Occipital lobe (tissue), 2 donors: Measurements from ENCODE around the gene YY1. TPM values are rescaled to one million over a fixed set of nuclear protein-coding genes. Genes with fewer than 3 reads are reported as not detected.
"Not testable (repeated sequence)": the region's sequence is repeated elsewhere in the genome, so short reads cannot be mapped to it uniquely, and the experiment has no call there.

ENCODE experiments used
- DNase-seq: peaks from one replicate; lab custom pipeline; 2025; lab: John Stamatoyannopoulos, UW
- total RNA-seq: library from RNA; depleted of rRNA; stranded (reverse); fragments of >200 nt; gene quantifications from one replicate; pipeline ENCODE4 v1.2.3, GENCODE V29; 2014

Gene YY1
- total RNA-seq, 1 donor from 2014 or later: 60.2 TPM

DNA sequence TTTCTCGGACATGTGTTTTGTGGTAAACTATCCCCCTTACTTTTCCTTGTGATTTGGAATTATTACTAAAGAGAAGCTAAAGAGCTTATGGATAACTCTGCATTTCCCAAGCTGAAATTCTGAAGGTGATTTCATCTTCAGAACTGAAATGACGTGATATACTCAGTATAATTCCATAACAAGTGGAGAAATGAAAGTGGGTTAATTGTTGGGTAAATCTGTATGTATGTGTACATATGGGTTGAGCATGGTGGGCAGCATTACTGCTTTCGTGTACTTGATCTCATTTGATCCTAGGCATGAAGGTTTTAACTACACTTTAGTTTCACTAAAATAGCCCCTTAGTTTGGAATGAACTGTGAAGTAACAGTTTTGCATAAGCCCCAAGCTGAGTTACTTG, 4.1 kb downstream of the YY1 start:
- no peak for DNase-seq

DNA sequence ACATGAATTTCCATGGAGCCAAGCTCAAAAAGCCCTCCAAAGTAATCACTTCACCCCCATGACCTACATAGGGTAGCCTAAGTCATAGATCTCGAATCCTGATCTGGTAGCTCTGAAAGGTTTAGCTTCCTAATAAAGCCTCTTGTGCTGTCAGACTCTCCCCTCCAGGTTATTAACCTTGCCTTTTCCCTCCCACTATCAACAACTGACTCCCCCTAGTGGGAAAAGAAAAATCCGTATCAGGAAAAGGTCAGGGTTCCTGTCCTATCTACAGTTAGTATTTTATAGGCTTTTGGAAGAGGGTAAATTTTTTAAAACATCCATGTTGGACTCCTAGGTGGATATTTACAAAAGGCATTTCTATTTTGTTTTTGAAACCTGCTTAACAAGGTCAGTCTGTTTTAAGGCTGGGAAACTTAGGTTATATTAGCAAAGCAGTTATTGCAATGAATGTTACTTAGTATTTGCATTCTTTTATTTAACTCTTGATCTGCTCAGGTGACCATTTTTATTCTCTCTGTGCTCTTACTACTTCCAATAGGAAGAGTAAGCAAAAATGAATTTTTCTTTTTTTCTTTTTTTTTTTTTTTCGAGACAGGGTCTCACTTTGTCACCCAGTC, 8.0 kb downstream of the YY1 start:
- no peak for DNase-seq

DNA sequence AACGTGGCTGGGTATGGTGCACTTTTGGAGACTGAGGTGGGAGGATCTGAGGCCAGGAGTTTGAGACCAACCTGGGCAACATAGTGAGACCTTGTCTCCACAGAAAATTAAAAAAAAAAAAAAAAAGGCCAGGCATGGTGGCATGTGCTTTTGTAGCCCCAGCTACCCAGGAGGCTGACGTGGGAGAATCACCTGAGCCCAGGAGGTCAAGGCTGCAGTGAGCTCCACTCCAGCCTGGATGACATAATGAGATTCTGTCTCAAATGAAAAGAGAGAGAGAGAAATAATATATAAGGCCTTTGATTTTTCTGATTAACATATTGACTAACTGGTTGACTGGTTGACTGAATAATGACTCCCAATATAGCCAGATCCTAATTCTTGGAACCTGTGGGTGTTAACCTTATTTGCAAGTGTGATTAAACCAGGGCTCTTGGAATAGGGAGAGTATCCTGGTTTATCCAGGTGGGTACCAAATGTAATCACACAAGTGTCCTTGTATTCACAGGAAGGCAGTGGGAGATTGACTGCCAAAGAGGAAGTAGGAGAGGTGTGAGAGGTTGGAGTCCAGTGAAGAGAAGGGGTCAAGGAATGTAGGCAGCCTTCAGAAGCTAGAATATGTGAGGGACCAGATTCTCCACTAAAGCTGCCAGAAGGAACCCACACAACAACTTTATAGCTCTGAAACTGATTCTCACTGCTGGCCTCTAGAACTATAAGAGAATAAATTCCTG, 12.0 kb downstream of the YY1 start:
- no peak for DNase-seq

DNA sequence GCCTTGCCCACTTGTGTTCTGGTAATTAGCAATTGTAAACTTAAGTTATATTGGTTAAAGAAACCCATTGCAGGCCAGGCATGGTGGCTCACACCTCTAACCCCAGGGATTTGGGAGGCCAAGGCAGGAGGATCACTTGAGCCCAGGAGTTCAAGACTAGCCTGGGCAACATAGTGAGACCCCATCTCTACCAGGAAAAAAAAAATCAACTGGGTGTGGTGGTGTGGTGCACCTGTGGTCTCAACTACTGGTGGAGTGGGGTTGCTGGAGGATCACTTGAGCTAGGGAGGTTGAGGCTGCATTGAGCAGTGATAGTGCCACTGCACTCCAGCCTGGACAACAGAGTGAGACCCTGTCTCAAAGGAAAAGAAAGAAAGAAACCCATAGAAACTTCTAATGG, 13.7 kb downstream of the YY1 start:
- no peak for DNase-seq

DNA sequence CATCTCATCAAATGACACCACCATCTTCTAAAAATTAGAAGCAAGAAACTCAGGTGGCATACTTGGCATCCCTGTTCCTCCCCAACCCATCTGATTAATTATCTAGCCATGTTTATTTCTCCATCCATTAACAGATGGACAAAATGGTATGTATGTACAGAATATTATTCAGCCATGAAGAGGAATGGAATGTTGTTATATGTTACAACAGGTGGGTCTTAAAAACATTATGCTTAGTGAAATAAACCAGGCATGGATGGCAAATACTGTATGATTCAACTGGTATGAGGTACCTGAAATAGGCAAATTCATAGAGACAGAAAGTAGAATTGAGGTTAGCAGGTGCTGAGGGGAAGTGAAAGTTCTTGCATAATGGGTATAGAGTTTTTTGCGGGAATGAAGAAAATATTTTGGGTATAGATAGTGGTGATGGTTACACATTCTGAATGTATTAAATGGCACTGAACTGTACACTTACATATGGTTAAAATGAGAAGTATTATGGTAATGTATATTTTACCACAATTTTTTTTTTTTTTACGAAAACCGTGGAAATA, 17.5 kb downstream of the YY1 start:
- DNase-seq: no peak

DNA sequence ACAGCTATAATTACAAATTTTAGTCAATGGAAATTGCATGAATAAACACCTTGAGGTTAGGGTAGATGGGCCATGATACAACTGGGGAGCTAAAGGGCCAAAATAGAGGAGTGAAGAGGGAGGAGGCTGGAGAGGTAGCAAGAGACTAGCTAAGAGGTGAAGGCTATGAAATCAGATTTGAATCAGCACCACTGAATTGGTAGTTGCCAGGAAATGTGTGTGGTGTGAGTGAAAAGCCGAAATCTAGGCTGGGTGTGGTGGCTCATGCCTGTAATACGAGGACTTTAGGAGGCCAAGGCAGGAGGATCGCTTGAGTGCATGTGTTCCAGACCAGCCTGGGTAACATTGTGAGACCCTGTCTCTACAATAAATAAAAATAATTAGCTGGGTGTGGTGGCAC, 22.7 kb downstream of the YY1 start:
- DNase-seq: no peak

DNA sequence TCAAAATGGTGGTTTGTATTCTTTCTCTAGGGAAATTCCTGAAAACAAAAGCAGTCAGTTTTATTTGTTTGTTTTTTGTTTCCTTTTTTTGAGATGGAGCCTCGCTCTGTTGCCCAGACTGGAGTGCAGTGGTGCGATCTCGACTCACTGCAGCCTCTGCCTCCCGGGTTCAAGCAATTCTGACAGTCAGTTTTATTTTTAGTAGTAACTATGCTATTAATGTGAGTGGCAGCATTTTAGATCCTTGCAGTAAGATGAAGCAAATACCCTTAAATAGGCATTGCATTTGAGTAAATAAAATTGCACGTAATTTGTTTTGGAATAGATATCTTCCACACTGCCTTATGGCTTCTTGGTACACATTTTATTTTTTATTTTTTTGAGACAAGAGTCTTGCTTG, 23.6 kb downstream of the YY1 start:
- no peak for DNase-seq

DNA sequence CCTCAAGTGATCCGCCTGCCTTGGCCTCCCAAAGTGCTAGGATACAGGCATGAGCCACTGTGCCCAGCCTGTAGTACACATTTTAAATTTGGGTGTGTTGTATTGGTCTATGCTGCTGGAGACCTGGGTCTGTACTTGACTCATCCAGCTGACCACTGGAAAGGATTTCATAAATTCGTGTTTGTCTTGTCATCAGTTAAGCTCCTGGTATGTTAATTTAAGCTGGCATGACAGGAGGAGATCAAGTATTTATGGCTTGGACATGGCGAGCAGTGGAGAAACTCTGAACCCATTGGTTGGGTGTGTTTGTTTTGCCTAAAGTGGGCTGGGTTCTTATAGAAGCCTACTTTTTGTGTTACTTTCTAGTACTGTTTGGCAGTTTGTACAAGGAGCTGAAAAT, 24.2 kb downstream of the YY1 start:
- DNase-seq: no peak

DNA sequence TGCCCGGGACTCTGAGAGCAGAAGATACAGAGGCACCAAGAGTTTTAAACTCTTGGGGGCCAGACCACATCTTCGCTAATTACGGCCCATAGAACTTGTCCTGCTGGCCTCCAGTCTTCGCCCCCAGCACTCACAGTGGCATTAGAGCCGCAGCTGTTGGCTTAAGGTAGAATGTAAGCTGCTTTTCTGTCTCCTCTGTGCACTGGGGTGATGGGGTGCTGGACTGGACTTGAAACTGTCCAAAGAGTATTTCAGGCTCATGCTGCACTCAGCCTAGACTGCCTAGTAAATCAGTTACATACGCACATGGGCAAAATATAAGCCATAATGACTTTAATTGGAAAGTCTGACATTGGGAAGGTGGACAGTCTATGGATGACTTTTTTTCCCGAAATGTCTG, 29.0 kb downstream of the YY1 start:
- DNase-seq: no peak

DNA sequence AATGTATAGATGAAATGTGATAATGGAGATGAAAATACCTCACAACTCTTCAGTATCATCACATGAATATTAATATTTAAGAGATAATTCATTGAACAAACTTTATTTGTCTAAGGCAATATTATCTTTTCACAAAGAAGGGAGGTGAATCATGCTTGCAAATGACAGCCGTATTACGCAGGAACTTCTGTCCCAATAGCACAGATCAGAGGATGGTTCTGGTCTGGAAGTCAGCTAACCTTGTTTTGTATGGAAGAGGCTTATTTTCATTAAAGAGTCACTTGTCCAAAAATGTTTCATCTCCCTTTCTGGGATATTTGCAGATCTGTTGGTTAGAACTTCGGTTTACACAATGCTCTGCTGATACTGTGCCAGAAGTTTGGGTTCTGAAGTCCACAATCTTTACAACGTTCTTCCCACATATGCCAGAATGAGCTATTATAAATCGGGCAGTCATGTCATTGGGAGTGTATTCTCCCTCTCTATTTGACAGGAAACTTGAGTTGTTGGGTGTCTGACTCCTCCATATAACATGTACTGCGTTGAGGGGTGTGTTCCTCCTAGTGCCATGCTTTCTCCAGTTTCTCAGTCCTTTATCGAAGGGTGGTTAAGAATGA, 29.8 kb downstream of the YY1 start:
- DNase-seq: no peak

DNA sequence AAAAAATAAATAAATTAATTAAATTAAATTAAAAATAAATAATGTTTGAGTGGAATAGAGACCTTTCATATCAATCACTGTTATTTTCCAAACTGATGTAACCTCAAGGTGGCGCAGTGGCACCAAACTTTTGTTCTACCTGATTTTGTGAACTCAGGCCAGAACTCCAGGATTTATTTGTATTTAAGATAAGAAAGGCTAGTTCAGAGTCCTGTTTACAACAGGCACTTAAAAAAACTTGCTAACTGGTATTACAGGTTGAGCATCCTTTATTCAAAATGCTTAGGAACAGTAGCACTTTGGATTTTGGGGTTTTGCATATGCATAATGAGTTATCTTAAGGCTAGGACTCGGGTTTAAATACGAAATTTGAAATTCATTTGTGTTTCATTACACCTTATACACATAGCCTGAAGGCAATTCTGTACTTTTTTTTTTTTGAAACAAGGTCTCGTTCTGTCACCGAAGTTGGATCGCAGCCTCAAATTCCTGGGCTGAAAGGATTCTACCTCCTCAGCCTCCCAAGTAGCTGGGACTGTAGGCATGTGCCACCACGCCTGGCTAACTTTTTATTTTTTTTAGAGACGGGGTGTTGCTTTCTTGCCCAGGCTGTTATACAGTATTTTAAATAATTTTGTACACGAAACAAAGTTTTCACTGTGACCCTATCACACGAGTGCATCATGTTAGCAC, 32.4 kb downstream of the YY1 start:
- no peak for DNase-seq

DNA sequence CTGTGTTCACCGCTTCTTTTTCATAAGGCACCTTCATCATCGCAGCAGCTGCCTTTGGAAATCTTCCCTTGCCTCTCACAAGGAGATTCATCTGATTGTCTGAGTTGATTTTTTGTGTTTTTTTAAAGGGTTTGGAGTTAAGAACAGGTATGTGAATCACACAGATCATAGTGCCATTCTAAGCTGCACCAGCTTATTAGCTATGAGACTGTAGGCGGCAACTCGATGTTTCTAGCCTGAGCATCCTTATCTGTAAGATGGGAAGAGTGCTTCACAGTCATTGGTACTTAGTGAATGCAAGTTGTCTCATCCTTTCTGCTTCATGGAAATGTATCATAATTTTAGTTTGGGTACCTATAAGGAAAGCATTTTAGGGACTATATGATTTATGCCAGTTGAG, 35.3 kb downstream of the YY1 start:
- no peak for DNase-seq

DNA sequence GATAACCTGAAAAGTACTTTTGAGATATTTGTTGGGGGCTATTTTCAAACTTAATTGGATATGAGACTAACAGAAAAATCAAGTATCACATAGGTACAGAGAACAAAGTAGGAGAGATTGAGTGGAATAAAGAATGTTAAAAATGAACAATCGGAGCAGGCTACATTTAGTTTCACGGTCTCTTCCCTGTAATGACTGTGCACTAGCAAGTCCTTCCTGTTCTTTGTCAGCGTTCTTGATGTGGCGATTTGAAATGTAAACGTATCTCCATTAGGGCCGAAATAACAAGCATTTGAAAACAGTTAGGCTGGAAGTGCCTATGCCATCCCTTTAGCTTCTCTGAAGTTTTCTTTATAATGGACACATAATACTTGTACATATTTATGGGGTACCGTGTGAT, 36.3 kb downstream of the YY1 start:
- DNase-seq: no peak

DNA sequence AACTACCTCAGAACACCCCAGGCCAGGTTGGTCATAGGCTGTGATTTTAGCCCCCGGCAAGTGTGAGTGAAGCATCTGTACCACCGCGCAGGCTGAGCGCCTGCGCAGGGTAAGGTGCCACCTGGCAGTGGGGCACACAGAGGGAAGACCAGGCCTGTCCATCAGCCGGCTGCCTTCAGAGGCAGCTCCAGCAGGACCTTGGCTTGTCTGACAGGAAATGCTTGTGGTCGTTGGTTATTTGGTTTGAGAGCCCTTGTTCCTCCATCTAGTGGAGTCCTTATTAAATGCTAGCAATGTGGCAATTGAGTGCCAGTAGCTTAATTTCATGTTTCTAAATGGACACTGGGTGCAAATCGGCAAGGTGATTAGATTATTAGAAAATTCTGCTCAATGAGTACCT, 39.8 kb downstream of the YY1 start:
- no peak for DNase-seq

DNA sequence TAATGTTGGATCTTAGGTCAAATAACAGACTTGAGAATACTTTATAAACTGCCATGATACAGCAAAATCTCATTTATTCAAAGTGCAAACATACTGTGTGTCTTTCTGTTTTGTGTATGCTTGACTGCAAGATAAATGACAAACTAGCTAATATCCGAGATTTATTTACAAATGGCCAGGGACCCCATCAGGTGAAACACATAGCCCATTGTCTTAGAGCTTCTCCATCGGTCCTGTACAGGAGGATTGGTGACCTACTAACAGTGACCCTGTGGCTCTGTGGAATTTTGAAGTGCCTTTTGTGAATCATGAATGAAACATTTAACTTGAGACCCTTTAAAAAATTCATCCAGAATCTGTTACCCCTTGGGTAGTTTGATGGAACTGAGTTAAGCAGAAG, 40.2 kb downstream of the YY1 start:
- DNase-seq: no peak

DNA sequence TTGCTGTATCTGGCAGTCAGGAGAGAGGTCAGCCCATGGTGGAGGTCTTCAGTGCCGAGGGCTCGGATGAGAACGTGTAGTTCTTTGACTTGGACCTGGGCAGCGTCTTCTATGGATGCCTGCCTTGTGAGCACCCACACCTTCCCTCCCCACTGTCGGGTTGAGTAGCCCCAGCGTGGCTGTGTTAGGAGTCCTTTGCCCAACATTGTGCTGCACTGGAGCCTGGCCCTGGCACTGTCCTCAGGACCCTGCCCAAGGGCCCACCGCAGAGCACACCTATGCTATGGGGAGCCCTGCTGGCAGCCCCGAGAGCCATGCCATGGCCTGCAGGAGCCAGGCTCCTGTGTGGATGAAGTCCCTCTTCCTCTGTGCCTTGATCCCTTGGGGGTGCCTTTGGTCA, 40.6 kb downstream of the YY1 start:
- no peak for DNase-seq

DNA sequence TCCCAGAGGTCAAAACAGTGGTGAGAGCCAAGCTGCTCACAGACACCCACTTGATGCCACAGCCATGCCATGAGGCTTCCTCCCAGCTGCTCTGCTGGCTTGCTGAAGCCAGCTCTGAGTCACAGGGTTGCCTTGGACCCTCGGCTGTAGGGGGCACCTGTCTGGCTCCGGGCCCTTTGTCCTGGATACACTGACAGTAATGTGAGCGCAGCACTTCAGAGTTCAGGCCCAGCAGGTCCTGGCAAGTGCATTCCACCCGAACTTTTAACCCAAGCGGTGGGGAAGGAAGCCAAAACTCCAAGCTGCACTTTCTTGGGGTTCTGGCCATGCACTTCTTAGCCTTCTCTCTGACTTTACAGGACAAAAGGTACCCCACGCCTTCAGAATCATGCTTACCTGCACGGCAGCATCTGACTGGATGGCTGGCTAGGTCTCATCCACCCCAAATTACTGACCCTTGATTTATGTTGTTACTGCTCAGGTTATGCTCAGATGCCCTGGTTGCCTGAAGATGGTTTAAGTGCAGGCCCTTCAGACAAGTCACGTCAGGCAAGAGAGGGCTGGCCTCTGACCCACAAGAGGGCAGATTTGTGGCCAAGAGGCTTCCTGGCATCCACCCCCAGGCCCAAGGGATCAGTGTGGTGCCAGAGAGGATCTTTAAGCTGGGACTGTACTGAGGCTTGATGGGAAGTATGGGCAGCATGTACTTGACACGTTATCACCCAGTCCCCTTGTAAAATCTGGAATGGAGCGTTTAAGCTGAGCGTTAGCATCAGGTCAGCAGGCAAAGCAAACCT, 42.5 kb downstream of the YY1 start:
- no peak for DNase-seq

DNA sequence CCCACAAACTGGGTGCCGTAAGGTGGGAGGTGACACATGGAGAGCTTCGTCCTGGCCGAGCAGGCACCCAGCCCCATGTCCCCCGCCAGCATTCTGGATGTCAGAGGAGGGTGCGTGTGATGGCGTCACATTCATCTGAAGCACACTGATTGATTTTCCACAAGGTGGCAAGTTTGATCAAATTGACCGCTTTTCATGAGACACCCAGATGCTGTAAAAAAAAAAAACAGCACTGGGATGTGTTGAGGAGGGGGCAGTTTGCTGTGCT, 43.1 kb downstream of the YY1 start:
- DNase-seq: no peak

DNA sequence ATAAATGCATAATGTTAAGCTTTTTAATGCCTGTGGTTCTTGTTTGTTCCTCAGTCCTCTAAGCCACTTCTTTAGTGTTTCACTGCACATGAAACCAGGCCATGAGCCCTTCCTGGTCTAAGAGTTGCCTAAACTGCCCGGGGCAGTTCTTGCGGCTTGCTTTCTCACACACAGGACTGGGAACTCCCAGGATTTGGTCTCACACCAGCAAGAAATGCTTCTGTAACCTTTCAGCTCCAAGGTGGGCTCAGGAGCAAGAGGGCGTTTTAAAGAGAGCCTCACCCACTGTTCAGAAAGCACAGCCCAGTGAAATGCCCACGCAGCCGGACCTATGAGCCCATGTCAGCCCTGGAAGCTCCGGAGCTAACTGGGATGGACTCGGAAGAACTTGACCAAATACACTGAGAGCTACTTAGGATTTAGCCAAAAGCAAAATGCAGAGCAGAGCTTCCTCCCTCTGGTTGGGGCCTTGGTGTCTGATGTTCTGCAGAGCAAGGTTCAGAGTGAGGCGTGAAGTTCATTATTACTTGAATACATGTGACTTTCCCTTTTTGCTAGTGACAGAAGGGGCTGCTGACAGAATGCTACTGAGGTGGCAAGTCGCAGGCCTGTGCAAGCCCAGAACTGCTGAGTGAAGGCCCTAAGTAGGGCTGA, 43.9 kb downstream of the YY1 start:
- DNase-seq: no peak

DNA sequence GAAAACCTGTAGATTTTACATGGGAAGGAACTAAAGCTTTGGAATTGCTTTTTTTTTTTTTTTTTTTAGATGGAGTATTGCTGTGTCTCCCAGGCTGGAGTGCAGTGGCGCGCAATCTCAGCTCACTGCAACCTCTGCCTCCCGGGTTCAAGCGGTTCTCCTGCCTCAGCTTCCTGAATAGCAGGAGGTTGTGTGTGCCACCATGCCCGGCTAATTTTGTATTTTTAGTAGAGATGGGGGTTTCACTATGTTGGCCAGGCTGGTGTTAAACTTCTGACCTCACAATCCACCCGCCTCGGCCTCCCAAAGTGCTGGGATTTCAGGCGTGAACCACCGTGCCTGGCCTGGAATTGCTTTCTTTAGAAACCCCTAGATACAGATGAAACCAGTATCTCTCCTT, 44.5 kb downstream of the YY1 start:
- not testable (repeated sequence) for DNase-seq
